Measurements from ENCODE around the gene RAB33A.

The RAB33A gene

GRCh38 chrX:130171446-130172126, at the start of gene RAB33A:
TSS of gene RAB33A (plus strand) at chrX:130171962. CDS start at chrX:130172063, 101 bp downstream.
- DNase-seq = no peak

- DNase-seq = no peak
Observed at GRCh38 chrX:130124577-130124976, 47.2 kb upstream of the RAB33A start.

GRCh38 chrX:130125091-130125874, 46.5 kb upstream of the RAB33A start:
- no peak for DNase-seq

GRCh38 chrX:130130990-130131389, 40.8 kb upstream of the RAB33A start:
- DNase-seq = no peak

- no peak for DNase-seq
Observed at GRCh38 chrX:130136496-130136895, 35.3 kb upstream of the RAB33A start.

GRCh38 chrX:130136961-130137360, 34.8 kb upstream of the RAB33A start:
- no peak for DNase-seq

- no peak for DNase-seq
Observed at GRCh38 chrX:130139474-130140201, 32.1 kb upstream of the RAB33A start.

- DNase-seq = no peak
Observed at GRCh38 chrX:130144509-130144908, 27.3 kb upstream of the RAB33A start.

GRCh38 chrX:130145123-130145522, 26.6 kb upstream of the RAB33A start:
- DNase-seq = no peak

GRCh38 chrX:130147631-130148030, 24.1 kb upstream of the RAB33A start:
- no peak for DNase-seq

- DNase-seq = no peak
Observed at GRCh38 chrX:130155564-130155963, 16.2 kb upstream of the RAB33A start.

- no peak for DNase-seq
Observed at GRCh38 chrX:130158311-130158710, 13.5 kb upstream of the RAB33A start.

GRCh38 chrX:130159776-130160175, 12.0 kb upstream of the RAB33A start:
- DNase-seq = no peak

GRCh38 chrX:130162094-130162735, 9.5 kb upstream of the RAB33A start:
- no peak for DNase-seq

- DNase-seq = no peak
Observed at GRCh38 chrX:130163398-130163797, 8.4 kb upstream of the RAB33A start.

- DNase-seq = peak; percentile 20
Observed at GRCh38 chrX:130165181-130165702, 6.5 kb upstream of the RAB33A start.

GRCh38 chrX:130165703-130166502, 5.9 kb upstream of the RAB33A start, which contains the start of gene AIFM1:
TSS of gene AIFM1 (minus strand) at chrX:130165841. CDS start at chrX:130165656, 185 bp downstream.
- DNase-seq = peak; percentile 93

- no peak for DNase-seq
Observed at GRCh38 chrX:130166503-130166777, 5.3 kb upstream of the RAB33A start.

GRCh38 chrX:130167040-130167439, 4.7 kb upstream of the RAB33A start:
- no peak for DNase-seq

- DNase-seq = peak; percentile 84
Observed at GRCh38 chrX:130170752-130171445, 863 bp upstream of the RAB33A start.

GRCh38 chrX:130172127-130172845, 524 bp downstream of the RAB33A start:
- no peak for DNase-seq
